Measurements from ENCODE around the gene ABTB2.

- TF ChIP-seq POLR2A (IDR thresholded peaks at IDR 0.05) (no peak), CTCF (IDR thresholded peaks at IDR 0.05) (no peak)
Observed at GRCh38 chr11:34299284-34299972, 58.4 kb downstream of the ABTB2 start.

Measured in tibial nerve (tissue), 3 donors.